Loucy (cell line): ENCODE measurements around the gene EIF2S2.

Experiments
- CTCF ChIP-seq: fragments of 200-600 bp; sonication (generic); conservative IDR thresholded peaks from 2 replicates; pipeline ENCODE4 v1.5.1; 2014; ENCODE audit warnings: mild to moderate bottlenecking, antibody characterized with exemption, low read length
- EZH2phosphoT487 ChIP-seq: fragments of 200-600 bp; IDR thresholded peaks from 2 replicates; pipeline ENCODE4 v1.6.1; 2018; ENCODE audit warnings: antibody characterized with exemption, mild to moderate bottlenecking, moderate library complexity, borderline replicate concordance

- TF ChIP-seq CTCF = no peak
- TF ChIP-seq EZH2phosphoT487 = no peak
Measured at GRCh38 chr20:34049389-34049788, 62.7 kb downstream of the EIF2S2 start.
